PC-3 (cell line): ENCODE results near the gene FAM98B. TPM values are rescaled to one million over a fixed set of nuclear protein-coding genes. Genes with fewer than 3 reads are reported as not detected.
A peak's percentile ranks its signal among the peaks of the same experiment; 100 is the strongest.

Source experiments
- ATAC-seq: fragments of 200-7000 bp; cut with Tn5 transposase; 2 replicates; pipeline ENCODE4 v1.9.1; 2020; ENCODE audit warnings: mild to moderate bottlenecking, moderate library complexity
- BruUV-seq: library from RNA; stranded (reverse); fragments of 400-500 nt; replicated peaks from 2 replicates; lab custom pipeline; 2021; lab: Mats Ljungman, UMichigan
- CTCF ChIA-PET: fragments of 300-600 bp; sonication (Branson Sonifier 250); formaldehyde crosslinking; loops from one replicate; lab custom pipeline; 2022; ENCODE audit warnings: antibody characterized with exemption; lab: Charles Lee
- POLR2A ChIA-PET: fragments of 300-600 bp; sonication (Branson Sonifier 250); formaldehyde crosslinking; loops from one replicate; lab custom pipeline; 2022; ENCODE audit warnings: antibody characterized with exemption; ENCODE audit not compliant: unreplicated experiment; lab: Charles Lee
- DNase-seq: peaks from one replicate; pipeline ENCODE4 v3.0.0-alpha.2; 2015
- H2AFZ ChIP-seq: fragments of 300-600 bp; sonication (generic); 2 replicates; pipeline ENCODE4 v1.6.0; 2016; ENCODE audit warnings: antibody characterized with exemption, low read length
- H3F3A ChIP-seq: fragments of 300-600 bp; sonication (generic); one replicate; pipeline ENCODE4 v1.6.0; 2017; ENCODE audit warnings: antibody characterized with exemption, low read length, control low read depth, mild to moderate bottlenecking; ENCODE audit not compliant: unreplicated experiment
- H3K27ac ChIP-seq: fragments of 300-600 bp; sonication (generic); 2 replicates; pipeline ENCODE4 v1.5.1; 2016; ENCODE audit warnings: mild to moderate bottlenecking, low read length
- H3K27me3 ChIP-seq: fragments of 300-600 bp; sonication (generic); 2 replicates; pipeline ENCODE4 v1.6.1; 2016; ENCODE audit warnings: low read length, mixed read lengths
- H3K36me3 ChIP-seq: fragments of 300-600 bp; sonication (generic); 2 replicates; pipeline ENCODE4 v1.6.1; 2016; ENCODE audit warnings: low read depth, mixed run types, low read length, mixed read lengths
- H3K4me1 ChIP-seq: fragments of 300-600 bp; sonication (generic); 2 replicates; pipeline ENCODE4 v1.5.1; 2016; ENCODE audit warnings: low read length; ENCODE audit not compliant: insufficient read depth
- H3K4me2 ChIP-seq: fragments of 300-600 bp; sonication (generic); 2 replicates; pipeline ENCODE4 v1.6.0; 2016; ENCODE audit warnings: low read length
- H3K4me3 ChIP-seq: fragments of 300-600 bp; sonication (generic); 2 replicates; pipeline ENCODE4 v1.5.1; 2016; ENCODE audit warnings: mild to moderate bottlenecking, low read length, mixed read lengths
- H3K79me2 ChIP-seq: fragments of 300-600 bp; sonication (generic); 2 replicates; pipeline ENCODE4 v1.6.1; 2017; ENCODE audit warnings: low read length, mixed read lengths
- H3K9ac ChIP-seq: fragments of 300-600 bp; sonication (generic); 2 replicates; pipeline ENCODE4 v1.6.0; 2016; ENCODE audit warnings: mild to moderate bottlenecking, low read length
- H3K9me2 ChIP-seq: fragments of 300-600 bp; sonication (generic); replicated peaks from 2 replicates; pipeline ENCODE4 v1.6.1; 2016; ENCODE audit warnings: mixed run types, low read length, mixed read lengths
- H3K9me3 ChIP-seq: fragments of 300-600 bp; sonication (generic); 2 replicates; pipeline ENCODE4 v1.6.1; 2016; ENCODE audit warnings: low read length, mixed read lengths
- H4K20me1 ChIP-seq: fragments of 300-600 bp; sonication (generic); 2 replicates; pipeline ENCODE4 v1.6.1; 2016; ENCODE audit warnings: low read length, mixed read lengths
- CTCF ChIP-seq: fragments of 300-600 bp; sonication (generic); conservative IDR thresholded peaks from 2 replicates; pipeline ENCODE4 v1.5.1; 2017; ENCODE audit warnings: antibody characterized with exemption, low read depth, mild to moderate bottlenecking, low read length
- EZH2 ChIP-seq: fragments of 300-600 bp; sonication (generic); IDR thresholded peaks from one replicate; pipeline ENCODE4 v1.6.1; 2017; ENCODE audit warnings: antibody characterized with exemption, mild to moderate bottlenecking, low read length; ENCODE audit not compliant: unreplicated experiment
- EZH2phosphoT487 ChIP-seq: fragments of 300-600 bp; sonication (generic); IDR thresholded peaks from 2 replicates; pipeline ENCODE4 v1.6.1; 2018; ENCODE audit warnings: mild to moderate bottlenecking, antibody characterized with exemption, low read length, borderline replicate concordance
- intact Hi-C: fragments of 100-400 bp; cut with micrococcal nuclease; formaldehyde crosslinking; loops from 2 replicates; pipeline ENCODE4 v1.9.0; 2023
- total RNA-seq: library from RNA; depleted of rRNA; stranded (reverse); fragments of >200 nt; gene quantifications from 2 replicates; pipeline ENCODE4 v1.2.3, GENCODE V29; 2014

Gene FAM98B
- total RNA-seq, 1 experiment from 2014 or later, result 7.8 TPM

DNA sequence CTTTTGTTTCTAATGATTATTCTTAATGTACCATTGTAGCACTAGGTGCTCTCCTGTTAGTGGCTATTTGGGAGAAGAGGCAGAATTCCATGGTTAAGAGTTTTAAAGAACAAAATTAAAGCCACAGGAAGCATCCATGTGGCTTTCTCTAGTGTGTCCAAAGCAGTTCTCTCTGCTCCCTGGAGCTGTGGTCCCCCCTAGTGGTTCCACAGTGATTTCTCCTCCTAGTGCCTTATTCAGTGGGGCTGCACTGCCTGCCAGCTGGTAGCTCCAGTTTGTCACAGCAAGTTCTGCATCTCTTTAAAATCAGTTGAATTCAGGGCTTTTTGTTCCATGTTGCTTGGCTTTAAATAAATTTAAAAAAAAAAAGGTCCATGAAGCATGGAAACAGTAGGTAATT is 39.6 kb upstream of the FAM98B start:
- Histone ChIP-seq H3K9ac (no peak overlapping the region), H3K4me2 (no peak overlapping the region), H2AFZ (no peak overlapping the region; the same call in 1 of the 2 replicates), H4K20me1 (no peaks in the 10 kb centered on the region), H3F3A (no peaks in the 10 kb centered on the region), H3K79me2 (no peaks in the 10 kb centered on the region), H3K27ac (no peak overlapping the region), H3K9me2 (no peaks in the 10 kb centered on the region), H3K9me3 (no peaks in the 10 kb centered on the region), H3K36me3 (no peaks in the 10 kb centered on the region), H3K4me1 (no peaks in the 10 kb centered on the region), H3K4me3 (no peak overlapping the region), H3K27me3 (peaks cover 25% of the 10 kb centered on the region)
- no TSS peak for BruUV-seq
- ChIA-PET CTCF (interaction anchor here (0.6 to 1.0 kb wide), 4 partner anchors 16 to 419 kb away, joined by 3 to 6 read pairs (median 5); no protein-coding TSS in a partner anchor), POLR2A (interaction anchor here (0.6 kb wide), 1 partner anchor 149 kb away, joined by 3 read pairs; no protein-coding TSS in a partner anchor)
- intact Hi-C loops, result loop anchor here (1.0 to 5.0 kb wide), 4 partner anchors 60 to 419 kb away; partner anchors contain the start of gene SPRED1
- DNase-seq (peak; percentile 76), ATAC-seq (peak; percentile 100)
- peak; percentile 93 for TF ChIP-seq CTCF
- TF ChIP-seq EZH2, result no peak

GRCh38 chr15:38421069-38421690 is 32.7 kb upstream of the FAM98B start:
- Histone ChIP-seq H3F3A (no peaks in the 10 kb centered on the region), H3K79me2 (no peaks in the 10 kb centered on the region), H3K9ac (no peak overlapping the region), H4K20me1 (no peaks in the 10 kb centered on the region), H3K36me3 (no peaks in the 10 kb centered on the region), H3K4me3 (no peak overlapping the region), H3K27me3 (peaks cover 35% of the 10 kb centered on the region), H3K9me2 (no peaks in the 10 kb centered on the region), H3K27ac (no peak overlapping the region), H3K4me2 (no peak overlapping the region), H3K9me3 (no peaks in the 10 kb centered on the region), H2AFZ (no peak overlapping the region), H3K4me1 (no peaks in the 10 kb centered on the region)
- TF ChIP-seq CTCF (no peak), EZH2phosphoT487 (no peak), EZH2 (no peak)
- no TSS peak for BruUV-seq
- CTCF ChIA-PET, result no interaction called here
- intact Hi-C loops, result no loop called here
- POLR2A ChIA-PET, result interaction anchor here (0.6 kb wide), 1 partner anchor 180 kb away, joined by 3 read pairs; no protein-coding TSS in a partner anchor
- DNase-seq (no peak), ATAC-seq (no peak; the same call in 1 of the 2 replicates)

DNA sequence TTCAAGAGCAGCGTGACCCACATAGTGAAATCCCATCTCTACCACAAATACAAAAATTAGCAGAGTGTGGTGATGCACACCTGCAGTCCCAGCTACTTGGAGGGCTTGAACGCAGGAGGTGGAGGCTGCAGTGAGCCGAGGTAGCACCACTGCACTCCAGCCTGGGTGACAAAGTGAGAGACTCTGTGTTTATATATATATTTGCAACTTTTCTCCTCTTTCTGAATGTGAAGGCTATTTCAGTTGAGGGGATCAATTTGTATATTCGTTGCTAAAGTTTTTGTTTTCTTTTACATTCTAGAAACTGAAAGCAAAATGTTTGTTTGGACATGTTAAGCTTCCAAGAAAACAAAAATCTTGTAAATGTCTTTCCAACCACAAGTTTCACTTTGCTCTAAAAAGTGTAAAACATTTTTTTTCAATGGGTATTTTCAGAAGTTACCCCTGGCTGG is 29.8 kb upstream of the FAM98B start:
- Histone ChIP-seq H2AFZ (no peak overlapping the region), H4K20me1 (no peaks in the 10 kb centered on the region), H3K4me3 (no peak overlapping the region), H3K27me3 (0 out of 2 replicates have a peak, but pooled peaks cover 11% of the 10 kb centered on the region), H3K9me2 (no peaks in the 10 kb centered on the region), H3K9ac (no peak overlapping the region), H3K36me3 (no peaks in the 10 kb centered on the region), H3K9me3 (no peaks in the 10 kb centered on the region), H3K27ac (no peak overlapping the region), H3F3A (no peaks in the 10 kb centered on the region), H3K4me2 (no peak overlapping the region), H3K4me1 (no peaks in the 10 kb centered on the region), H3K79me2 (no peaks in the 10 kb centered on the region)
- intact Hi-C loops, result no loop called here
- no TSS peak for BruUV-seq
- ATAC-seq (no peak), DNase-seq (no peak)
- ChIA-PET CTCF (no interaction called here), POLR2A (no interaction called here)
- no peak for TF ChIP-seq CTCF
- TF ChIP-seq EZH2, result no peak
- no peak for TF ChIP-seq EZH2phosphoT487
